Gastroesophageal sphincter (tissue), 3 donors: ENCODE results near the gene BDH1.

ENCODE experiments used
- POLR2A ChIP-seq, 2 donors: fragments of 450-650 bp; IDR thresholded peaks; one replicate each; pipeline ENCODE4 v1.6.1; 2017; ENCODE audit warnings: antibody characterized with exemption in 2 of 2, mild to moderate bottlenecking in 2 of 2, moderate library complexity in 1 of 2
- TF ChIP-seq, protein P1 (sequence below), 4 experiments: fragments of 200-600 bp in 2 of 4; fragments of 450-650 bp in 2 of 4; sonication (generic) in 1 of 4; IDR thresholded peaks; one replicate each; pipeline ENCODE4 v1.5.1; 2017 to 2019; ENCODE audit warnings: antibody characterized with exemption in 4 of 4, mild to moderate bottlenecking in 2 of 4, moderate library complexity in 2 of 4

DNA sequence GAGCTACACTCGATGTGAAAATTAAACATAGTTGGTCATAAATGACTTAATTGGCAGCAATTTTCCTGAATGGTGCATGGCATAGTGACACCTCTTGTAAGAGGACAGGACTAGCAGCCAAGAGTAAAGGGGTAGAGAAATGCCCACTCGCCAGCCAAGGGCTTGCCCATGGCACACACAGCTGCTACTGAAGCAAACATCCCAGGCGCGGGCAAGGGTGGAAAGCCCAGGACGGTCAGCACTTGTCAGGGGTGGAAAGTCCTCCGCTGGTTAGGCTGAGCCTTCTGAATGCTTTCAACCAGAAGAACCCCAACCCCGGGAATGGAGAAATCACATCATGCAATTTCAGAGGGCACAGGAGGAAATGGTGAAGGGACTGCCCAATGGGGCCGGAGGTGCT lies 31.6 kb downstream of the BDH1 start:
- TF ChIP-seq, protein P1, sequence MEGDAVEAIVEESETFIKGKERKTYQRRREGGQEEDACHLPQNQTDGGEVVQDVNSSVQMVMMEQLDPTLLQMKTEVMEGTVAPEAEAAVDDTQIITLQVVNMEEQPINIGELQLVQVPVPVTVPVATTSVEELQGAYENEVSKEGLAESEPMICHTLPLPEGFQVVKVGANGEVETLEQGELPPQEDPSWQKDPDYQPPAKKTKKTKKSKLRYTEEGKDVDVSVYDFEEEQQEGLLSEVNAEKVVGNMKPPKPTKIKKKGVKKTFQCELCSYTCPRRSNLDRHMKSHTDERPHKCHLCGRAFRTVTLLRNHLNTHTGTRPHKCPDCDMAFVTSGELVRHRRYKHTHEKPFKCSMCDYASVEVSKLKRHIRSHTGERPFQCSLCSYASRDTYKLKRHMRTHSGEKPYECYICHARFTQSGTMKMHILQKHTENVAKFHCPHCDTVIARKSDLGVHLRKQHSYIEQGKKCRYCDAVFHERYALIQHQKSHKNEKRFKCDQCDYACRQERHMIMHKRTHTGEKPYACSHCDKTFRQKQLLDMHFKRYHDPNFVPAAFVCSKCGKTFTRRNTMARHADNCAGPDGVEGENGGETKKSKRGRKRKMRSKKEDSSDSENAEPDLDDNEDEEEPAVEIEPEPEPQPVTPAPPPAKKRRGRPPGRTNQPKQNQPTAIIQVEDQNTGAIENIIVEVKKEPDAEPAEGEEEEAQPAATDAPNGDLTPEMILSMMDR (IDR thresholded peaks at IDR 0.05), result no peak
- no peak for TF ChIP-seq POLR2A (IDR thresholded peaks at IDR 0.05)
